AG04449 (cell line): ENCODE results near the gene TFDP2.
"Not testable (repeated sequence)": the region's sequence is repeated elsewhere in the genome, so short reads cannot be mapped to it uniquely, and the experiment has no call there.

Experiments used
- CTCF ChIA-PET: fragments of 350-600 bp; formaldehyde crosslinking; extraction: SDS; loops from one replicate; lab custom pipeline; 2021; ENCODE audit warnings: antibody characterized with exemption; lab: Yijun Ruan, JAX
- POLR2A ChIA-PET: fragments of 400-600, 350-600 bp; formaldehyde crosslinking; extraction: SDS; loops from one replicate; lab custom pipeline; 2020; ENCODE audit warnings: antibody characterized with exemption, inconsistent platforms; lab: Yijun Ruan, JAX
- DNase-seq: peaks from one replicate; pipeline ENCODE4 v3.0.0-alpha.2; 2010; ENCODE audit warnings: low read depth, low spot score
- H3K4me3 ChIP-seq: 2 replicates; pipeline ENCODE4 v1.5.1; 2011; ENCODE audit warnings: low read depth, mild to moderate bottlenecking, control low read depth, low read length
- CTCF ChIP-seq: IDR thresholded peaks from one replicate; pipeline ENCODE4 v1.5.1; 2011; ENCODE audit warnings: mild to moderate bottlenecking, moderate library complexity, low read length, control low read depth, inconsistent platforms; ENCODE audit not compliant: insufficient read depth; ENCODE audit errors: missing control alignments

Gene TFDP2

GRCh38 chr3:142104763-142105162 lies 44.6 kb downstream of the TFDP2 start:
- POLR2A ChIA-PET: no interaction called here
- TF ChIP-seq CTCF: no peak
- CTCF ChIA-PET: no interaction called here

GRCh38 chr3:142098964-142099363 lies 50.4 kb downstream of the TFDP2 start:
- no peak for TF ChIP-seq CTCF
- POLR2A ChIA-PET: no interaction called here
- no peak for DNase-seq
- no peak overlapping the region for H3K4me3 ChIP-seq
- CTCF ChIA-PET: no interaction called here

More at GRCh38 chr3:142104763-142105162, 44.6 kb downstream of the TFDP2 start:
- no peak for DNase-seq
- H3K4me3 ChIP-seq: no peak overlapping the region

- no peak for TF ChIP-seq CTCF
- POLR2A ChIA-PET: interaction anchor here (0.5 kb wide), 1 partner anchor 9 kb away, joined by 3 read pairs; no protein-coding TSS in a partner anchor
- no peak overlapping the region for H3K4me3 ChIP-seq
Observed at GRCh38 chr3:142097099-142097843, 52.1 kb downstream of the TFDP2 start.

GRCh38 chr3:142095841-142096240 lies 53.5 kb downstream of the TFDP2 start:
- no peak for DNase-seq
- TF ChIP-seq CTCF: no peak
- POLR2A ChIA-PET: no interaction called here
- H3K4me3 ChIP-seq: no peak overlapping the region
- CTCF ChIA-PET: no interaction called here

More at GRCh38 chr3:142097099-142097843, 52.1 kb downstream of the TFDP2 start:
- CTCF ChIA-PET: no interaction called here
- DNase-seq: no peak

GRCh38 chr3:142088925-142089324 lies 60.4 kb downstream of the TFDP2 start:
- CTCF ChIA-PET: interaction anchor here (0.6 to 1.6 kb wide), 2 partner anchors 36 to 90 kb away, joined by 3 read pairs; no protein-coding TSS in a partner anchor
- not testable (repeated sequence) for DNase-seq, H3K4me3 ChIP-seq
- POLR2A ChIA-PET: interaction anchor here (0.7 kb wide), 1 partner anchor 8 kb away, joined by 3 read pairs; no protein-coding TSS in a partner anchor

- ChIA-PET POLR2A (interaction anchor here (0.7 kb wide), 1 partner anchor 8 kb away, joined by 3 read pairs; no protein-coding TSS in a partner anchor), CTCF (interaction anchor here (1.5 to 1.6 kb wide), 2 partner anchors 31 to 36 kb away, joined by 3 read pairs; no protein-coding TSS in a partner anchor)
- no peak overlapping the region for H3K4me3 ChIP-seq
- no peak for TF ChIP-seq CTCF
- DNase-seq: no peak
Observed at GRCh38 chr3:142088522-142088921, 60.8 kb downstream of the TFDP2 start.
